Epidermal melanocyte (primary cell): ENCODE measurements around the gene GTF3C5.
"Not testable (repeated sequence)": the region's sequence is repeated elsewhere in the genome, so short reads cannot be mapped to it uniquely, and the experiment has no call there.

Experiments used
- DNase-seq: peaks from one replicate; pipeline ENCODE4 v3.0.0; 2011; ENCODE audit warnings: low spot score; ENCODE audit not compliant: insufficient read length

GTF3C5 gene

DNA sequence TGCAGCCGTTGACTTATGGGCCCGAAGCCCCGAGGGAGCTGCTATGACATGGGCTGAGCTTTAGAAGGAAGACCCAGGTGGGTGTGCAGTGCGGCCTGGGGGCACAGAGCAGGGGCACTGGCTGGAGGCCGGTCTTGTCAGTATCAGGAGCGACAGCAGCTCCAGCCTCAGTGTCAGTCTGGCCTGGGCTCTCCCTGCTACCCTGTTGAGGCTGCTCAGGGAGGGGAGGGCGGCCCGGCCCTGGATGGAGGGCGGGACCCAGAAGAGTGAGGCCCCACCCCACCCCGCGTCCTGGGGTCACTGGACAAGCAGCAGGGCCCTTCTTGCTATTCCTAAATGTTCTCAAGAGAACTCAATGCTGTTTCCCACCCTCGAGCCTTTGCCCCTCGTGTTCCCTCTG is 34.3 kb upstream of the GTF3C5 start:
- DNase-seq = no peak

DNA sequence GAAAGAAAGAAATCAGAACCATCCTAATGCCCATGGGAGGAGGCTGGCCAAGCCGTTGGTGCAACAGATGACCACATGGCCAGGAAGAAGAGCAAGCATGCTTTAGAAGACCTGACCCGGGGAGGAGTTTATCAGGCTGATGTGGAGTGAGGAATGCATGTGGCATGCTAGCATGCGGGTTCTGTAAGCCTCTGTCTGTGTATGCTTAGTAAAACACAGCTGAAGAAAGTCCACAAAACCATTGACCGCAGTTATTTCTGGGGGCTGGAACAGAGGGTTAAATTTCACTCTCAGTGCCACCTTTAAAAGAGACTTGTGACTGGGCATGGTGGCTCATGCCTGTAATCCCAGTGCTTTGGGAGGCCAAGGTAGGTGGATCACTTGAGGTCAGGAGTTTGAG is 33.2 kb upstream of the GTF3C5 start:
- no peak for DNase-seq

- DNase-seq = not testable (repeated sequence)
These were observed 32.6 kb upstream of the GTF3C5 start for GRCh38 chr9:132998221-132998620.

- DNase-seq = no peak
These were observed 31.8 kb upstream of the GTF3C5 start for GRCh38 chr9:132998831-132999635.

DNA sequence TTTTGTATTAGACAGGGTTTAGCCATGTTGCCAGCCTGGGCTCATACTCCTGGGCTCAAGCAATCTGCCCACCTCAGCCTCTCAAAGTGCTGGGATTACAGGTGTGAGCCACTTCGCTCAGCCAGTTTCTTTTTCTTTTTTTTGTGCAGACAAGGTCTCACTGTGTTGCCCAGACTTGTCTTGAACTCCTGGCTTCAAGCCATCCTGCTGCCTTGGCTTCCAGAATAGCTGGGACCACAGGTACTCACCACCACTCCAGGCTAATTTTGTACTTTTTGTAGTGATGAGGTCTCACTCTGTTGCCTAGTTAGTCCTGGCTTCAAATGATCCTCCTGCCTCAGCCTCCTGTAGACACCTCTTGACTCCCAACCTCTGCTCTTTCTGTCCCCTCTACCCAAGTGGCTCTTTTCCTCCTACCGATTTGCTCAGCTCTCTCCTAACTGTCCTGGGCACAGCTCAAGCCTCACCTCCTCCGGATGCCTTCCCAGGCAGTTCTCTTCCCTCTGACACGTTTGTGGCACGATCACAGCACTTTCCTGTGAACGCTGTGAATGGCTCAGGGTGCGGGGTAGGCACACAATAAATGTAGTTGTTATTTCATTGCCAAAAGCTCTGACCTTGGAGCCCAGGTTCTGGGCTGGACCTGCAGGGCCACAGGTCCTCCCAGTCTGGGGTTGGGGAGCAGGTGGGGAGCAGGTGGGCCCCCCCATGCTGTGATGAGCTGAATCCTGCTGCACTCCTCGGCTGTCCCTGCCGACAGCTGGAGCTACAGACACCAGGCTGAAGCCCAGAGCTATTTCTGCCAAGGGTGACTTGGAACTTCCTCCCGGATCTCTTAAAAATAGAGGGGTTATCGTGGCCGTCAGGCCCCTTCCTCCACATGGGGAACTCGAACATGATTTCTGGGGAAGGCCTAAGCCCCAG is 28.4 kb upstream of the GTF3C5 start:
- DNase-seq = no peak

- no peak for DNase-seq
These were observed 27.7 kb upstream of the GTF3C5 start for GRCh38 chr9:133003071-133003461.

DNA sequence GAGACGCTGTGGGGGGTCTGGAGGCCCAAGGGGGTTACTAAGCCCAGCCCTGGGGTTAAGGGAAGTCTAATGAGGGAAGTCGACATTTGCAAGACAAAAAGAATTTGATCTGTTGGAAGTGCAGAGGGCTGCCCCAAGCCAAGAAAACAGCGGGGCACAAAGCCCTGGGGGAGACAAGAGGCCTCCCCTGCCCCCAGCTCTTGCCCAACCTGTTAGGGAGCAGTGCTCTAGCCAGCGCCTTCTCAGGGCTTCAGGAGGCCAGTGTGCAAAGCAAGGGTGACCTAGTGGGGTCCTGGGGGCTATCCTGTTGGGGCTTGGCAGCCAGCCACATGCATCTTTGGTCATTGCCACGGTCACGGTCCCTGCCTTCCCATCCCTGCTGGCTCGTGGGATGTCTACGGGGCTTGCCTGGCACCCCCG is 27.1 kb upstream of the GTF3C5 start:
- DNase-seq = no peak

DNA sequence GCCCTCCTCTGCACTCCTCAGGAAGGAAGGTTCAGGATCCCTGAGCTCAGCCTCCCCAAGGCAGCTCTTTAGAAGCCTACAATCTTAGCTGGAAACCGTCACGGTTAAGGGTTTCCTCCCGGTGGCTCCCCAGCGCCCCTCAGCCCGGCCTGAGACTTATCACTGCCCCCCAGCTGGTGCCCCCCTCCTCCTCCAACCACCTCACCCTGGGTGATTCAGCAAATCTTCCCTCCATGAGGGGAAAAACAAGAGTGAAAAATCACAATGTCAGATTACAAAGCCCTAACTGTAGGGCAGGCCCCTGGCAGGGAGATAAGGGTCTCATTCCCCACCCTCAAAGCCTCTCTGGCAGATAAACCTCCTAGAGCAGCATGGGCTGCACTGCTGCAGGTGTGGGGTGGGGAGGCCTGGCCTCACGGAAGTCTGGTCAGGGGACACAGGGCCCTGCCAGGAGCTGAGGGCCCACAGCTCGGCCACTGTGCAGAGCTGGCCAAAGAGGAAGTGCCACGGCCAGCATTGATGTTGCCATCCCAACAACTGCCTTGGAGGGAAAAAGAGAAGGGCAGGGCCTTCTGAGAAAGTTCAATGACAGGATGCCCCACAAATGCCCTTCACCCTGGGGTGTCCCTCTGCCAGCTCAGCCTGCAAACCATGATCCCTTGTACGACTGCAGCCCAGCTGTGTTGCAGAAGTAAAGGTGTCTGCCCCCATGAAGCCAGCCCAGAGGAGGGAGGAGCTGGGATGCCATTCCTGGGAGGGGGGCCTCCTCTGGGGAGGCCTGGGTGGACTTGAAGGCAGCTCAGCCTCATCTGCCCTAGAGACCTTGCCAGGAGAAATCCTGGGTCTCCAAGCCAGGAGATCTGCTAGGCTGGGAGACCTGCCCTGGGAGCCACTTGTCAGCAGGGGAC is 26.5 kb upstream of the GTF3C5 start:
- DNase-seq = no peak

DNA sequence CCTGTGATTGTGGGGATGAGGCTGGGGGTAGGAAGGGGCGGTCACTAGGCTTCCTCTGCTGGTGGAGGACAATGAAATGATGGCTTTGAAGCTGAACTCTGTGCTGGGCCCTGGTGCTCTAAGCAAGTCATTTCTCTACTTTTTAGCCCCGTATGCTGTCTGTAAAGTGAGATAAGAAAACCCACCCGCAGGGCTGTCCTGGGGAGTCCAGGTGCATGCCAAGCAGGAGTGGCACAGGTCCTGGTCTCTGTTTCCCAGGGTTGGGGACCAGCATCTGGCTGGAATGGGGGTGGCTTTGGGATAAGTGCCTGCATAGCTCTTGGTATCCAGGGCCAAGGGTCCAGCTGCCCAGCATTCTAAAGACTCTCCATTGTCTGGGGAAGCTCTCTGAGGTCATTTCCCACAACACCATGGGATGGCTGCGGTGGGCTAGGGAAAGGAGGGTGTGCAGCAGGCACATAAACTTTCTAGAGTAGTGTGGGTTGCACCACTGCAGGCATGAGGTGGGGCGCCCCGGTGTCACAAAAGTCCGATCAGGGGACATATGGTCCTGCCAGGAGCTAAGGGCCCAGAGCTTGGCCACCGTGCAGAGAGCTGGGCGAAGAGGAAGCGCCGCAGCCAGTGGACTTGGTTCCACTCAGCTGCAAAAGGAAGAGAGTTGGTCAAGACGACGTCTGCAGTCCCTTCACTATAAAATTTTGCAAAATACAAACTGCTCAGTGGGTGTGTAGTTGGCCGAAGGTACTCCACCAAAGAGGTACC is 25.6 kb upstream of the GTF3C5 start:
- DNase-seq = no peak

- DNase-seq = no peak
These were observed 24.8 kb upstream of the GTF3C5 start for GRCh38 chr9:133005957-133006356.

GRCh38 chr9:133006731-133007352 is 24.0 kb upstream of the GTF3C5 start:
- no peak for DNase-seq

GRCh38 chr9:133008406-133008805 is 22.4 kb upstream of the GTF3C5 start:
- no peak for DNase-seq

- no peak for DNase-seq
These were observed 22.0 kb upstream of the GTF3C5 start for GRCh38 chr9:133008824-133009223.

DNA sequence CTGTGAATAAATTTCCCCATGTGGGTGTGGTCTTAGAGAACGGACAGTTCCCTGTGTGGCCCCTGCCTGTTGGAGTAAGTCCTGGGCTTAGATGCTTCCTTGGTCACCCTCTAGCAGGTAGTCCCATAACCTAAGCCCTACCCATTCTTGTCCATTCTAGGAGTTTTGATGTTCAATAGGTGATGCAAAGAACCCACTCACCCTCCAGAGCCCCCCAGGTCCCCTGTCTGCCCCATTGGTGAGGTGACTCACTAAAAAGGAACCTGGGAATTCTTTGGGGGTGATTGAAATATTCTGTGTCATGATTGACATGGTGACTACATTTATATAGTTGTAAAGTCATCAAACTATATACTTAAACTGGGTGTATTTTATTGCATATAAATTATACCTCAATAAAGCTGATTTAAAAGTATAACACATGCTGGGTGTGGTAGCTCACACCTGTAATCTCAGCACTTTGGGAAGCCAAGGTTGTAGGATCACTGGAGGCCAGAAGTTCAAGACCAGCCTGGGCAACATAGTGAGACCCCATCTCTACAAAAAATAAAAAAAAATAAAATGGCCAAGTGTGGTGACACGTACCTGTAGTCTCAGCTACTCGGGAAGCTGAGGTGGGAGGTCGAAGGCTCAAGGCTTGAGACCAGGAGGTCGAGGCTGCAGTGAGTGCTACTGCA is 20.8 kb upstream of the GTF3C5 start:
- no peak for DNase-seq

DNA sequence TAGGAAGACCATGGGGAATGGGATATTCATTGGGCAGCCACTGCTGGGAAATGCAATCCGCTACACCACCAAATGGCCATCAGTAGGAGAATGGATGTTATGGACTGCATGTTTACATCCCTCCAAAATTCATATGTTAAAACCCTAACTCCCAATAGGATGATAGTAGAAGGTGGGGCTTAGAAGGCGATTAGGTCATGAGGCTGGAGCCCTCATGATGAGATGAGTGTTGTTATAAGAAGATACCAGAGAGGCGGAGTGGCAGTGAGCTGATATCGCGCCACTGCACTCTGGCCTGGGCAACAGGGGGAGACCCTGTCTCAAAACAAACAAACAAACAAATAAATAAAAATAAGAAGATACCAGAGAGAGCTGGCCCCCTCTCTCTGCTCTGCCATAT is 16.1 kb upstream of the GTF3C5 start:
- no peak for DNase-seq

DNA sequence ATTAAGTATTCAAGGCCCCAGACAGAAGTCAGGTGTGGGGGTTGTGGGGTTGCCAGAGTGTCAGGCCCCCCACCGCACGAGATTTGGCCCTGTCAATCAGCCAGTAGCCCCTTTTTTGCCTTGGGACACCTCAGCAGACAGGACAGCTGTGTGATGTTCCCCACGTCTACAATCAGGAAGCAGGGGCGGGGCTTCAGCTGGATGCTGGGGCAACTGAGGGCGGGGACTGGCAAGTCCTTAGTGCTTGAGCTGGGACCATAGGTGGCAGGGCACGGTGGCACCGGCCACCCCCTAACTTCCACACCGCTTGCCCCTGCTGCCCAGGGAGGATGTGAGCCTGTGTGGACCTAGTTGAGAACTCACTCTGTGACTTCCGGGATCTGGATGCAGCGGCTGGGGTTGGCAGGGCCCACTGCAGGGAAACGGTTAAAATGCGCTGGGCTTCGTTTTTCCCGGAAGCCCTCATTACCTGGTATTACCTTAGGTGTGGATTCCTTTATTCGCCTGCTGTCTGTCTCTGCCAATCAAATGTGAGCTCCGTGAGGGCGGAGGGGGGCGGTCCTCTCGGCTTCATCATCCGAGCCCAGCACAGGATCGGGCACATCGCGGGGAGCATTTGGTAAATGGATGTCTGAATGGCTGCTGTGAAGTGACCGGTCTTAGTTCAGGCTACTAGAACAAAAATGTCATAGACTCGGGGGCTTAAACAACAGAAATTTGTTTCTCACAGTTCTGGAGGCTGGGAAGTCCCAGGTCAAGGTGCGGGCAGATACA is 7.5 kb upstream of the GTF3C5 start:
- no peak for DNase-seq

DNA sequence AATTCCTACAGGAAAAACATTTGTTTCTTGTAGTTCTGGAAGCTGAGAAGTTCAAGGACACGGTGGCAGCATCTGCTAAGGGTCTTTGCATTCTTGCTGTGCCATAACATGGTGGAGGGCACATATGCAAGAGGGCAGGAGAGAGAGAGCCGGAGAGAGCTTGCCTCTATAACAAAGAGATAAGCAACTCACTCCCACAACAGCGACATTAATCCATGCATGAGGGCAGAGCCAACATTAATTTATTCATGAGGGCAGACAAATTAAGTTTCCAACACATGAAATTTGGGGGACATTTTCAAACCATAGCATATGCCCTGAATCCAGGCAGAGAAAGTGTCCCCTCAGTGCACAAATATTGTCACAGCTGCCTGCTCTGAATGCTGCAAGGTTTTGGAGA is 4.4 kb upstream of the GTF3C5 start:
- no peak for DNase-seq

DNA sequence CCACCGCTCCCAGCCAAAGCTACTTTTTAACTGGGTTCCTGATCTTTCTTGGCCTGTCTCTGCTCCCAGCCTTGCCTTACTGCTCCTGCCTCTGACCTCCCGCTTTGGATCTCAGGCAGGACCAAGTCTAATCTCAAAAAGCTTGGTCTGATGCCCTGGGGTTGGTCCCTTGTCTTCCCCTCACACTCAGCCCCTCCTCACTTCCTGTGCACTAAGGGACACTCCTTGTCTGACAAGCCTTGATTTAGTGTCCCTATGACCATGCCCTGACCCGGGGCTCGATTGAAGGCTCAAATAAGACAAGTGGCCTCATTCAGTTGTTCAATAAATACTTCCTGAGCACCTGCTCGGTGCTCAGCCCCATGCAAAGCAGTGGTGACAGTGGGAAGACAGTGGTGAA is 3.7 kb upstream of the GTF3C5 start:
- no peak for DNase-seq

DNA sequence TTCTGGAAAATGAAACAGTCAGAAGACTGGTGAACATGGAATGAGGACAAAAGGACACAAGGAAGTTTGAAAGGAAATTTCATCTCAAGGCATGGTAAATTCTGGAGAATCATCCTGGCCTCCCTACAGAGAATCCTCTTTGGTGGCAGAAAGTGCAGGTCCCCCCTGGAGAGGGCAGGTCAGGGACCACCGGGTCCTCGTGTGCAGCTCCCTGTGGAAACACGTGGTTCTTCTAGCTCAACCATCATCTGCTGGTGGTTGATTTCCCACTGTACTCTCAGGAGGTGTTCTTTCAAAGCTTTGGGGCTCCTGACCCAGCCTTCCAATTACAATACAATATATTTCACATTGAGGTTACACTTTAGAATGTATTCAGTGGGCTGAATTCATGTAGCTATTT is 2.6 kb upstream of the GTF3C5 start:
- no peak for DNase-seq
